Psoas muscle (tissue), 8 donors: ENCODE measurements around the gene ABHD3. TPM values are rescaled to one million over a fixed set of nuclear protein-coding genes. Genes with fewer than 3 reads are reported as not detected.

Source experiments
- ATAC-seq, 4 donors: fragments of 200-7000 bp; cut with Tn5 transposase; one replicate each; pipeline ENCODE4 v1.9.1; 2020; ENCODE audit warnings: moderate library complexity in 3 of 4, mild to moderate bottlenecking in 2 of 4
- DNase-seq, 2 donors: peaks; one replicate each; pipeline ENCODE4 v3.0.0-alpha.2; 2020
- H3K27ac ChIP-seq: fragments of 200-600 bp; one replicate; pipeline ENCODE4 v1.8.0; 2022
- H3K27me3 ChIP-seq, 3 donors: fragments of 200-600 bp in 1 of 3; one replicate each; pipeline versions ENCODE4 v1.6.1 to v1.8.0; 2013 to 2022; ENCODE audit warnings: low read length in 2 of 3, mild to moderate bottlenecking in 2 of 3, moderate library complexity in 1 of 3; ENCODE audit not compliant: insufficient read depth in 3 of 3
- H3K36me3 ChIP-seq, 2 donors: fragments of 200-600 bp in 1 of 2; one replicate each; pipeline versions ENCODE4 v1.6.1 to v1.8.0; 2013 to 2022; ENCODE audit warnings: low read depth in 1 of 2, mild to moderate bottlenecking in 1 of 2, moderate library complexity in 1 of 2; ENCODE audit not compliant: insufficient read depth in 1 of 2
- H3K4me1 ChIP-seq: fragments of 200-600 bp; one replicate; pipeline ENCODE4 v1.8.0; 2022
- H3K4me3 ChIP-seq: fragments of 200-600 bp; one replicate; pipeline ENCODE4 v1.8.0; 2022; ENCODE audit warnings: mild to moderate bottlenecking
- H3K9me3 ChIP-seq: fragments of 200-600 bp; one replicate; pipeline ENCODE4 v1.8.0; 2022
- CTCF ChIP-seq: fragments of 200-600 bp; IDR thresholded peaks from one replicate; pipeline ENCODE4 v1.8.0; 2022; ENCODE audit warnings: antibody characterized with exemption
- whole genome bisulfite sequencing, 3 donors: extraction: QIAGEN DNeasy Blood & Tissue Kit; methylation state at CpG; one replicate each; pipeline versions ENCODE4 v1.1.6 to v1.1.7; 2013; 5-methylcytosine and 5-hydroxymethylcytosine counted together
- intact Hi-C, 2 donors: fragments of 100-400 bp; cut with DNase I; formaldehyde crosslinking; loops; one replicate each; pipeline versions ENCODE4 v1.11.0 to v1.14.2; 2022
- polyA plus RNA-seq, 3 donors: library from polyadenylated mRNA; stranded (reverse); fragments of 200-250 nt; gene quantifications; one replicate each; pipeline ENCODE4 v1.2.3, GENCODE V29; 2013
- total RNA-seq, 4 donors: library from RNA; stranded (reverse); fragmentation: NEBNext Ultra II Directional in 2 of 4; extraction: Animal tissue kit (Norgen Biotek cat#: 25700) in 2 of 4; gene quantifications; one replicate each; pipeline versions ENCODE4 v1.2.1 to v1.2.4, GENCODE V29; 2021 to 2023
- donor health status: healthy with polysubstance abuse.
- donor health status: DM: no; HTN: no; CAD: no; lungs with moderate emphysema.
- donor health status: Bipolar disorder and iron deficiency.
- donor health status: healthy.
- donor health status: DM: yes; HTN: yes; CAD: no.
- donor health status: DM: no; HTN: no; CAD: no.
- donor health status: DM: no; HTN: no; CAD: no.
- donor health status: DM: yes; HTN: yes; CAD: no.

The ABHD3 gene
- total and polyA plus RNA-seq, 7 donors = 3.8 to 12.4 (median 5.9) TPM

- no peak overlapping the region for H3K27ac ChIP-seq
- H3K4me3 ChIP-seq = no peak overlapping the region
- H3K27me3 ChIP-seq = no peaks in the 10 kb centered on the region
- ATAC-seq (no peak), DNase-seq (no peak)
- no peaks in the 10 kb centered on the region for H3K4me1 ChIP-seq
- TF ChIP-seq CTCF = no peak
- WGBS, 3 donors = 93 to 97% (median 95%) methylated on average over 9 of the region's 9 CpGs
- intact Hi-C loops = no loop called here
- H3K9me3 ChIP-seq = no peaks in the 10 kb centered on the region
- H3K36me3 ChIP-seq = peaks cover 0 to 54% of the 10 kb centered on the region in 2 donors
Observed at GRCh38 chr18:21662581-21662980, 42.0 kb downstream of the ABHD3 start.

- DNase-seq (no peak), ATAC-seq (no peak)
- Histone ChIP-seq H3K4me3 (no peak overlapping the region), H3K36me3 (peaks cover 0 to 79% of the 10 kb centered on the region in 2 donors), H3K4me1 (no peaks in the 10 kb centered on the region), H3K27ac (no peak overlapping the region), H3K27me3 (no peaks in the 10 kb centered on the region), H3K9me3 (no peaks in the 10 kb centered on the region)
- intact Hi-C loops = no loop called here
- 93 to 96% (median 94%) methylated on average over 2 of the region's 2 CpGs for WGBS, 3 donors
- TF ChIP-seq CTCF = no peak
Observed at GRCh38 chr18:21660078-21660477, 44.5 kb downstream of the ABHD3 start.

- Histone ChIP-seq H3K4me3 (no peak overlapping the region), H3K9me3 (no peaks in the 10 kb centered on the region), H3K27ac (no peak overlapping the region), H3K36me3 (peaks cover 0 to 74% of the 10 kb centered on the region in 2 donors), H3K27me3 (no peaks in the 10 kb centered on the region), H3K4me1 (no peaks in the 10 kb centered on the region)
- no peak for TF ChIP-seq CTCF
- DNase-seq = no peak
- intact Hi-C loops = no loop called here
- ATAC-seq = no peak
Observed at GRCh38 chr18:21656402-21656801, 48.2 kb downstream of the ABHD3 start.

- 94 to 100% (median 98%) methylated on average over 3 of the region's 3 CpGs for WGBS, 3 donors
- Histone ChIP-seq H3K27ac (no peak overlapping the region), H3K27me3 (no peaks in the 10 kb centered on the region), H3K4me3 (no peak overlapping the region), H3K4me1 (no peaks in the 10 kb centered on the region), H3K36me3 (peaks cover 0 to 83% of the 10 kb centered on the region in 2 donors), H3K9me3 (no peaks in the 10 kb centered on the region)
- intact Hi-C loops = no loop called here
- ATAC-seq (no peak), DNase-seq (no peak)
- no peak for TF ChIP-seq CTCF
Observed at GRCh38 chr18:21653361-21653760, 51.2 kb downstream of the ABHD3 start.

- WGBS, 3 donors = 95 to 99% (median 97%) methylated on average over 4 of the region's 4 CpGs
- Histone ChIP-seq H3K27me3 (no peaks in the 10 kb centered on the region), H3K36me3 (peaks cover 0 to 70% of the 10 kb centered on the region in 2 donors), H3K4me3 (no peak overlapping the region), H3K9me3 (no peaks in the 10 kb centered on the region), H3K4me1 (no peaks in the 10 kb centered on the region), H3K27ac (no peak overlapping the region)
- DNase-seq = no peak
- ATAC-seq = no peak
- intact Hi-C loops = no loop called here
- TF ChIP-seq CTCF = no peak
Observed at GRCh38 chr18:21652073-21652472, 52.5 kb downstream of the ABHD3 start.
